Left ventricle myocardium inferior (tissue), 1 donor: Measurements from ENCODE around the gene SLC17A3. TPM values are rescaled to one million over a fixed set of nuclear protein-coding genes. Genes with fewer than 3 reads are reported as not detected.

Experiments
- DNase-seq: peaks from one replicate; pipeline ENCODE4 v3.0.0-alpha.2; 2020
- H3K27ac ChIP-seq: fragments of 200-600 bp; replicated peaks from 2 replicates; pipeline ENCODE4 v1.8.0; 2021
- H3K27me3 ChIP-seq: fragments of 200-600 bp; 2 replicates; pipeline ENCODE4 v1.8.0; 2021; ENCODE audit warnings: low read depth
- H3K36me3 ChIP-seq: fragments of 200-600 bp; 2 replicates; pipeline ENCODE4 v1.8.0; 2021
- H3K4me1 ChIP-seq: fragments of 200-600 bp; 2 replicates; pipeline ENCODE4 v1.8.0; 2021
- H3K4me3 ChIP-seq: fragments of 200-600 bp; 2 replicates; pipeline ENCODE4 v1.8.0; 2021; ENCODE audit warnings: mild to moderate bottlenecking, moderate library complexity
- H3K9me3 ChIP-seq: fragments of 200-600 bp; replicated peaks from 2 replicates; pipeline ENCODE4 v1.8.0; 2021
- intact Hi-C: fragments of 100-400 bp; cut with micrococcal nuclease; formaldehyde crosslinking; loops from one replicate; pipeline ENCODE4 v1.11.0; 2022
- total RNA-seq: library from RNA; stranded (reverse); fragmentation: NEBNext Ultra II Directional; extraction: Animal tissue kit (Norgen Biotek cat#: 25700); gene quantifications from one replicate; pipeline ENCODE4 v1.2.1, GENCODE V29; 2021
- TF ChIP-seq, protein P1 (sequence below): fragments of 200-600 bp; IDR thresholded peaks from 2 replicates; pipeline ENCODE4 v1.8.0; 2021; ENCODE audit warnings: antibody characterized with exemption, mild to moderate bottlenecking, borderline replicate concordance
- donor health status: DM: no; HTN: yes; CAD: no; lungs with severe emphysema.

Gene SLC17A3
- total RNA-seq, 1 donor from 2014 or later = not detected

DNA sequence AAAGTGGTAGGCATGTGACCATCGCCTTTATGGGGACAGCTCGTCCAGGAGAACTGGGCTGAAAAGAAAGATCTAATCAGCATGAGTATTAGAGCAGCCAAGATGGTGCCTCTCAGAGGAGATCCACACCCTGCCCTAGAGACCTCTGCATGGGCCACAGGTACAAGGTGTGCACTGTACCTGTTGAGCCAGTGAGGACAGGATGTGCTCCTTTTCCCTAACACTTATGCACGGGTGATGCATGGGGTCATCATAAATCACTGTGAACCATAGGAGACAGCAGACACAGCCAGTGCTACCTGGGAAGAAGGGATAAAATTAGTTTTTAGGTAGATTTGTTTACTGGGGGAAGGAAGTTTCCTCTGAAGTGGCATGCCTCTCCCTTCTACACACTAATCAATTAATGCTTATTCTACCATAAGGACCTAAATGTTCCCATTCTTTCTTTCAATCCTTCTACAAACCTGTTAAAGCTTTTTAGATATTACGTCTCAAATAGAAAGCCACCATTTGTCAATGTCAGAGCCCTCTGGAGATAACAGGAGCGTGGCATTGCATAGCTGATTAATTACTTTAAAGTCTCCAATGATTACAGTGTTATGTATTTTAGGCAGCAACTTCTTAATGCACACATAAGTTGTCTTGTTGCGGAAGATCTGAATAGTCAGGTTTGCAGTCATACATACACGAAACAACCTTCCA, 42.9 kb upstream of the SLC17A3 start:
- H3K27ac ChIP-seq = no peak overlapping the region
- intact Hi-C loops = no loop called here
- DNase-seq = no peak
- peaks cover 19% of the 10 kb centered on the region for H3K27me3 ChIP-seq
- H3K4me3 ChIP-seq = no peak overlapping the region
- no peaks in the 10 kb centered on the region for H3K4me1 ChIP-seq
- no peaks in the 10 kb centered on the region for H3K36me3 ChIP-seq
- H3K9me3 ChIP-seq = no peaks in the 10 kb centered on the region
- TF ChIP-seq, protein P1, sequence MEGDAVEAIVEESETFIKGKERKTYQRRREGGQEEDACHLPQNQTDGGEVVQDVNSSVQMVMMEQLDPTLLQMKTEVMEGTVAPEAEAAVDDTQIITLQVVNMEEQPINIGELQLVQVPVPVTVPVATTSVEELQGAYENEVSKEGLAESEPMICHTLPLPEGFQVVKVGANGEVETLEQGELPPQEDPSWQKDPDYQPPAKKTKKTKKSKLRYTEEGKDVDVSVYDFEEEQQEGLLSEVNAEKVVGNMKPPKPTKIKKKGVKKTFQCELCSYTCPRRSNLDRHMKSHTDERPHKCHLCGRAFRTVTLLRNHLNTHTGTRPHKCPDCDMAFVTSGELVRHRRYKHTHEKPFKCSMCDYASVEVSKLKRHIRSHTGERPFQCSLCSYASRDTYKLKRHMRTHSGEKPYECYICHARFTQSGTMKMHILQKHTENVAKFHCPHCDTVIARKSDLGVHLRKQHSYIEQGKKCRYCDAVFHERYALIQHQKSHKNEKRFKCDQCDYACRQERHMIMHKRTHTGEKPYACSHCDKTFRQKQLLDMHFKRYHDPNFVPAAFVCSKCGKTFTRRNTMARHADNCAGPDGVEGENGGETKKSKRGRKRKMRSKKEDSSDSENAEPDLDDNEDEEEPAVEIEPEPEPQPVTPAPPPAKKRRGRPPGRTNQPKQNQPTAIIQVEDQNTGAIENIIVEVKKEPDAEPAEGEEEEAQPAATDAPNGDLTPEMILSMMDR = no peak

DNA sequence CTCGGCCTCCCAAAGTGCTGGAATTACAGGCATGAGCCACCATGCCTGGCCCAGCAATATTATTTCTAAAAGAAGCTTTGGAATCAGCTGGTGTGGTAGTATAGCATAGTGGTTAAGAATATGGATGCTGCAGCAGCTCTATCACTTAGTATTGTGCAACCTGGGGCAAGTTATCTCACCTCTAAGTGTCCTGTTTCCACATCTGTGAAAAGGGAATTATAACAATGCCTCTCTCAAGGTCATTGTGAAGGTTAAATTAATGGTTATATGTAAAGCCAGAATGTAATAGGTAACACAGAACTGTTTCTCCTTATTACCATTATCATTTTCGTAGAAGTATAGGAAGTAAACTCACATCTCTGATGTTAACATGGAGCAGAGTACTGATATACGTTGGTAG, 42.3 kb upstream of the SLC17A3 start:
- no peak for DNase-seq
- H3K4me3 ChIP-seq = no peak overlapping the region
- no peak overlapping the region for H3K27ac ChIP-seq
- intact Hi-C loops = no loop called here
- peaks cover 19% of the 10 kb centered on the region for H3K27me3 ChIP-seq
- TF ChIP-seq, protein P1 = no peak
- no peaks in the 10 kb centered on the region for H3K9me3 ChIP-seq
- no peaks in the 10 kb centered on the region for H3K4me1 ChIP-seq
- H3K36me3 ChIP-seq = no peaks in the 10 kb centered on the region

DNA sequence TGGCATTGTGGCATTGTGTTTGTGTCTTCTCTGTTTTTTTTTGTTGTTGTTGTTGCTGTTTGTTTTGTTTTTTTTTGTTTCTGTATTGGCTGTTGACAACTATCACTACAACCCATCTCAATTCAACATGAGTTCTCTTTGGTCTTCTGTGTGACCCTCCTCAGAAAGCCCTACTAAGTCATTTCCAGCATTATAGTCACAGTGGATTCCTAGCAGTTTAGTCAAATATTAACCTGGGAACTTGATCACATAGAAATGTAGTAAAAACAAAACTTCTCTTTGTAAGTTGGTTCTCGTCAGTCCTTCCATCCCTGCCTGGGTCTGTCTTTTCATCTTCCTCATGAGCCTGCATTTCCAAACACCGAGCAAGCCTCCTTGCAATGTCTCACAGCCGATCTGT, 39.7 kb upstream of the SLC17A3 start:
- TF ChIP-seq, protein P1 = no peak
- DNase-seq = no peak
- Histone ChIP-seq H3K36me3 (no peaks in the 10 kb centered on the region), H3K27me3 (peaks cover 23% of the 10 kb centered on the region), H3K4me3 (no peak overlapping the region), H3K4me1 (no peaks in the 10 kb centered on the region), H3K27ac (no peak overlapping the region), H3K9me3 (no peaks in the 10 kb centered on the region)
- intact Hi-C loops = no loop called here

DNA sequence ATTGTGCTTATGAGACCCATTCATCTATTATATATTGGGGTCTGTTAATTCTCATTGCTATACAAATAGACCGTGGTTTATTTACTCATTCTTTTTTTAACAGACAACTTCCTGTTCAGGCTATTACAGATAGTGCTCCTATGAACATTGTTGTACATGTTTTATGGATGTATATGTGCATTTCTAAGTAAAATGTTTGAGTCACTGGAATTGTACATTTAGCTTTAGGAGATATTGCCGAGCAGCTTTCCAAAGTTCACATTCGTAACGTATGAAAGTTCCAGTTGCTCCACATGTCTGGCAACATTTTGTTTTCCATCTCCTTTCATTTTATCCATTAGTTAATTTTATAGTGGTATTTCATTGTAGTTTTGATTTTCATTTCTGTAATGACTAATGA, 37.3 kb upstream of the SLC17A3 start:
- TF ChIP-seq, protein P1 = no peak
- H3K9me3 ChIP-seq = no peaks in the 10 kb centered on the region
- intact Hi-C loops = no loop called here
- no peak overlapping the region for H3K4me3 ChIP-seq
- H3K27me3 ChIP-seq = peaks cover 39% of the 10 kb centered on the region
- DNase-seq = no peak
- no peak overlapping the region for H3K27ac ChIP-seq
- no peaks in the 10 kb centered on the region for H3K36me3 ChIP-seq
- no peaks in the 10 kb centered on the region for H3K4me1 ChIP-seq

DNA sequence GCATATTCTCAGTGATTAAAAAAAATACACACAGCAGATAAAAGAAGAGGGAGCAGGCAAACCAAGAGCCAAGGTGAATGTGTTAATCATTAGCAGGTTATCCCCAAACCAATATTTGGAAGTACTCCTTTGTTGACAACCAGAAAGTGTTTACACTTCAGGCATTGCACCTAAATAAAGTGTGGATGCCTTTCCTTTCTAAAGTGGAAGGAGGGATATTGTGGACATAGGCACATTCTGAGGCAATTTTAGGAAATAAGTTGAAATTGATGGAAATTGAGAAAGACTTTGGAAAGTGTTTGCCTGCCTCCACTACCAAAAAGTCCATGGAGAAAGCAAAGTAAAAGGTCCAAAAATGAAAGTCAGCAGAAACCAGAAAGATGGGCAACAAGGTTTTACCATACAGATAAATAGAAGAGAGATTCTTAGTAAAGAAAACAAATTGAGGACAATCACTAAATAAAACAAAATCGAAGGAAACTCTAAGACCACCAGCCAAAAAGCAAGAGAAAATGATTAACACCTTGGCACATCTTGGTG, 33.5 kb upstream of the SLC17A3 start:
- H3K9me3 ChIP-seq = no peaks in the 10 kb centered on the region
- peaks cover 58% of the 10 kb centered on the region for H3K27me3 ChIP-seq
- no peak overlapping the region for H3K4me3 ChIP-seq
- no peak for DNase-seq
- H3K36me3 ChIP-seq = no peaks in the 10 kb centered on the region
- intact Hi-C loops = no loop called here
- TF ChIP-seq, protein P1 = no peak
- H3K4me1 ChIP-seq = no peaks in the 10 kb centered on the region
- H3K27ac ChIP-seq = no peak overlapping the region
